DOHH2 (cell line): ENCODE data around the gene EPHB4.

Experiments
- EZH2phosphoT487 ChIP-seq: fragments of 200-600 bp; sonication (generic); IDR thresholded peaks from 2 replicates; pipeline ENCODE4 v1.6.1; 2017; ENCODE audit warnings: borderline replicate concordance, mild to moderate bottlenecking, antibody characterized with exemption, low read length, moderate library complexity, mixed read lengths
- TF ChIP-seq, protein P1 (sequence below): fragments of 200-600 bp; sonication (generic); IDR thresholded peaks from one replicate; pipeline ENCODE4 v1.5.1; 2014; ENCODE audit warnings: antibody characterized with exemption, mild to moderate bottlenecking, low read depth, low read length; ENCODE audit not compliant: poor library complexity, severe bottlenecking

DNA sequence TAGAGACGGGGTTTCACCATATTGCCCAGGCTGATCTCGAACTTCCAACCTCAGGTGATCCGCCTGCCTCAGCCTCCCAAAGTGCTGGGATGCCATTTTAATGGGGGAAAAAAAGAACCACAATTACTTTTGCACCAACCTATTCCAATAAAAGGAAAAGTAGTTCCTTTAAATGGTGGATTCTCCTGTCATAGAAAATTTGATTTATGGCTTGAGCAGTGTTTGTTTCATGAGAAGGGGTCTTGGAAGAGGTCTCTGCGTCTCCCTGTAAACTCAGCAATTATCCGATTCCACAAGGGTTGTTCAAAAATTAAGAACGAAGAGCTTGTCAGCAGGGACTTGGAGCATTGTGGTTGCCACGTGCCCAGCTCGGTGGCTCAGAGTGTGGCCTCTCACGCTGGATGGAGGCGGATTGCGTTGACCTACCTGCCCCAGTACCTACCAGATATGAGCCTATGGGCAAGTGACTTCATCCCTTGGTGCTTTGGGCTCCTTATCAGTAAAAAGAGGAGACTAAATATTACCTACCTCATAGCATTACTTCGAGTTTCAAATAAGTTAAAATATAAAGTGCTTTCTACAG, 37.0 kb upstream of the EPHB4 start:
- TF ChIP-seq, protein P1, sequence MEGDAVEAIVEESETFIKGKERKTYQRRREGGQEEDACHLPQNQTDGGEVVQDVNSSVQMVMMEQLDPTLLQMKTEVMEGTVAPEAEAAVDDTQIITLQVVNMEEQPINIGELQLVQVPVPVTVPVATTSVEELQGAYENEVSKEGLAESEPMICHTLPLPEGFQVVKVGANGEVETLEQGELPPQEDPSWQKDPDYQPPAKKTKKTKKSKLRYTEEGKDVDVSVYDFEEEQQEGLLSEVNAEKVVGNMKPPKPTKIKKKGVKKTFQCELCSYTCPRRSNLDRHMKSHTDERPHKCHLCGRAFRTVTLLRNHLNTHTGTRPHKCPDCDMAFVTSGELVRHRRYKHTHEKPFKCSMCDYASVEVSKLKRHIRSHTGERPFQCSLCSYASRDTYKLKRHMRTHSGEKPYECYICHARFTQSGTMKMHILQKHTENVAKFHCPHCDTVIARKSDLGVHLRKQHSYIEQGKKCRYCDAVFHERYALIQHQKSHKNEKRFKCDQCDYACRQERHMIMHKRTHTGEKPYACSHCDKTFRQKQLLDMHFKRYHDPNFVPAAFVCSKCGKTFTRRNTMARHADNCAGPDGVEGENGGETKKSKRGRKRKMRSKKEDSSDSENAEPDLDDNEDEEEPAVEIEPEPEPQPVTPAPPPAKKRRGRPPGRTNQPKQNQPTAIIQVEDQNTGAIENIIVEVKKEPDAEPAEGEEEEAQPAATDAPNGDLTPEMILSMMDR = no peak
- no peak for TF ChIP-seq EZH2phosphoT487
